IPS DF 4.7 (cell line): Measurements from ENCODE around the gene RBKS.
"Not testable (repeated sequence)": the region's sequence is repeated elsewhere in the genome, so short reads cannot be mapped to it uniquely, and the experiment has no call there.

Source experiments
- DNase-seq: peaks from one replicate; pipeline ENCODE4 v3.0.0-alpha.2; 2013; ENCODE audit warnings: low spot score; ENCODE audit errors: extremely low read depth

Gene RBKS

DNA sequence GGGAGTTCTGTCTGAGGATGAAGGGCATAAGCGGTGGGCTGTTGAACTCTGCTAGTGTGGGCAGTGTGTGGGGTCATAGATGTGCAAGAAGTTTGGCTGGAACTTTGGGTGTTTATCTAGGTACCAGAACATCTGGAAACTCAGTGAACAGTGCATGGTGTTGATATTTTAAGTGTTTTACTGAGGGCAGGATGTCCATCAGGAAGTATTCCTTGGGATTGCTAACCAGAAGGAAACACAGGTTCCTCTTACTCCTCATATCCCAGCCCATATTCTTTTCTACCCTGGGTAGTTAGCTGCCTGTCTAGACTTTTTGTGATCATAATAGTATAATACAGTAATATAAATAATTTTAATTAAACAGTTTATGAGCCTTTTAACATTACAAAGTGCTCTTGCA lies 15.9 kb upstream of the RBKS start:
- DNase-seq = no peak

- DNase-seq = no peak
Observed at GRCh38 chr2:27904405-27904665, 14.1 kb upstream of the RBKS start.

GRCh38 chr2:27903649-27904404 lies 13.6 kb upstream of the RBKS start:
- DNase-seq = no peak

DNA sequence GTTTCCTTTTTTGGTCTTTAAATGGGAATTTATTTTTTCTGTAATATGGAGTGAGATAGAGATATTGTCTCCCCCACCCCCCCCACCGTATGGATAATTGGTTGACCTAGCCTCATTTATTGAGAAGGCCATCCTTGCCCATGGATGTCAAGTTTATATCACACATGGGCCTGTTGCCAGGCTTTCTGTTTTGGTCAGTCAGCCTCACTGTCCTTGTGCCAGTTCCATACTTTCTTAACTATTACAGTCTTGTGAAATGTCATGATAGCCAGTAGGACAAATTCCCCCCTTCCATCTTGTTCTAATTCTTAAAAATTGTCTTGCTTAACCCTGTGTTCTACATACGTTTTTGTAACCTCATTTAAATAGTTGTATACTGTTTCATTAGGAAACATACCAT lies 12.8 kb upstream of the RBKS start:
- no peak for DNase-seq

DNA sequence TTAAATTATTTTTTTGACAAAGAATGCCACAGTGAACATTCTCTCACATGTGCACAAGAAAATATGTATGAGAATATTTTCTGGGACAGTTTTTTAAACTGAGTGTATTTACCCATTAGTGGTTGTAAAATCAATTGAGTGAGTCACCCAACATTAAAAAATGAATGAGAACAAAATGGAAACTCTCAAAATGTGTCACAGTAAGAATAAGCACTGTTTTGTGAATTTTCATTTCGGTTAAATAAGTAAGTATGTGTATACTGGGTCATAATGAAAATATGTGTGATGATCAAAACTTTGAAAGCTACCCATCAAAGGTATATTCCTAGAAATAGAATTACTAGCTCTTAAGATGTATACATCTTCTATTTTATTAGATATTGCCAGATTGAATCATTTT lies 11.9 kb upstream of the RBKS start:
- DNase-seq = no peak

GRCh38 chr2:27901234-27901633 lies 11.0 kb upstream of the RBKS start:
- no peak for DNase-seq

DNA sequence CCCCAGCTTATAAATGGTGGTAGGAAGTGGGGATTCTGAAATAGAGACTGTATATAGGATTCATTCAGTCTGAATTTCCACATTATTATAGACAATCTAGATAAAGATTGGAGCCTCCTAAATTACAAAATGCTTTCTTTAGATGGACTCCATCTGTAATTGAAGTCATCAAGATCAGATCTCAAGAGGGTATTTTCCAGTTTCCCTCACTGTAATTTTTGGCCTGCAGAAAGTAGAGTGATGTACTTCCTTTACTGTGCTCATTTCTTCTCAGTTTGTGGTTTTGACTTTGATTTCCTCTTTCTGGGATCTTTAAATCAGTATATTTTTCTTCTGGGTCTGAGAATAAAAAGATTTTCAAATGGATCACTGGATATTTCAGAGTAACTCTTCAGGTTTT lies 7.5 kb upstream of the RBKS start:
- no peak for DNase-seq

DNA sequence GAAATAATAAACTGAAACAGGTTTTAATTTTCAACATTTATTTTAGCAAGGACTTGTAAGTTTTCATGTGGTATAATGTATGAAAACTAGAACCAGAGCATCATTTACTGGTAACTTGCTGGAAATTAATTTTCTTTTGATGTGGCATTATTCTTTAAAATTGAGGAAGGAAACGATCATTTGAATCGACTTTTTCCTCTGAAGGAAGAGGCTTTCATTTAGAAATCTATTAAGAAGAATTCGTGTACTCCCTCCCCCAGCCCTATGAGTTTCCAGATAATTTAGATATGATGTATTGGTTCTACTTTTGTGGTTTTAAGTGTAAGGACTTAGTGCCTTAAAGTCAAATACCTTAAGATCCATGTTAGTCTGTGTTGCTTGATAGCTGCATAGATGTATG lies 2.8 kb upstream of the RBKS start:
- DNase-seq = no peak

DNA sequence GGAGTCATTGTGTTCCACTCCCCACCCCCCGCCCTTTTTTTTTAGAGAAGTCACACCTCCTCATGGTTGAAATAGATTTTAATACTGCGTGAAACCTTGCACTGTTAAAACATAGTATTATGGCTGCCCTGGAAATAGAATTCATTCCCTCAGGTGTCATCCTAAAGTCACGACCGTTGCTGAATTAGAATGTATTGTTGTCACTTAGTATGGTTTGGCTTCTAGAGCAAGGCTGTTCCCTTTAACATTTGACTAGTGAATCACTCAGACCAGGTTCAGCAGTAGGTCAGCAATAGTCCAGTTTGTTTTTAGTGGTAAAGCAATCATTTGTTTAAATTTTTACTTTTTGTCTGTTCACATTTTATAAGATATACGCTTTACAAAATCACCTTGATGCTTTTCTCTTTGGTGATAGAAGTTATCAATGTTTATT lies 1.5 kb upstream of the RBKS start:
- DNase-seq = no peak

GRCh38 chr2:27890924-27891672 lies 911 bp upstream of the RBKS start:
- DNase-seq = no peak

DNA sequence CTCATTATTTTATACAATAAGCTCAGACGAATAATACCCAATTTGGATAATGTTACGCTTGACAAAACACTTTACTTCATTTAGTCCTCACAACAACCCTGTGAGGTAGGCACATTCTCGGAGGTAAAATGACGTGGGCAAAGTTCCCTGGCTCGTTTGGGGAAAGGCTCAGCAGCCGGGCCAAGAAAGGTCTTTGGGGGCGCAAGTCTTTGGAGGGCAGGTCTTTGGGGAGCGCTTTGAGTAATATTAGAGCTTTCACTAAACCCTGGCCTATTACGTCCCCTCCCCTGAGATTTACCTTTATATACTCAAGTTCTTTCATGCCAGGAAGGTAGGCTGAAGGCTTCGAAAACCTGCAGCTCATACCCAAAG lies 427 bp downstream of the RBKS start:
- peak; percentile 0 for DNase-seq

- no peak for DNase-seq
Observed at GRCh38 chr2:27888790-27889189, 1.4 kb downstream of the RBKS start.

DNA sequence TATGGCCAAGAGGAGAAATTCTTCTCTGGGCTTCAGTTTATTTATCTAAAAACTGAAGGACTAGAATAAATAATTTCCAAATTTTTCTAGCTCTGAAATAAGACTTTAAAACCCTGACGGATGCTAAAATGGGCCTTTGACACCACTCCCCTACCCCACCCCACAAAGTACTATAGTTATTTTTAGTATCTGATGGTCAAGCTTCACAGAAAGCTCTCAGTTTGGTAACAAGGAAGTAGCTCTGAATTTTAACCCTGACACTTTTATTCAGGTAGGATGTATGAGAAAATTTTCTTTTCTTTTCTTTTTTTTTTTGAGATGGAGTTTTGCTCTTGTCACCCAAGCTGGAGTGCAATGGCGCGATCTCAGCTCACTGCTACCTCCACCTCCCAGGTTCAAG lies 2.4 kb downstream of the RBKS start:
- no peak for DNase-seq

DNA sequence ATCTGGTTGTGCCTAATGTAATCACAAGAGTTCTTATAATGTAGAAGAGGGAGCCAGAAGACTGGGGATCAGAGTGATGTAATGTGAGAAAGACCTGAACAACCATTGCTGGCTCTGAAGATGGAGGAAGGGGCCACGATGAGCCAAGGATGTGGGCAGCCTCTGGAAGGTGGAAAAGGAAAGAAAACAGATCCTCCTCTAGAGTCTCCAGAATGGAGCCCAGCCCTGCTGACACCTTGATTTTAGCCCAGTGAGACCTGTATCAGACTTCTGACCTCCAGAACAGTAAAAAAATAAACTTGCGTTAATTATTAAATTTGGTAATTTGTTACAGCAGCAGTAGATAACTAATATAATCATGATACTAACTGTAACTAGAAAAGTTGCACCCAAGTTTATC lies 3.1 kb downstream of the RBKS start:
- DNase-seq = no peak

GRCh38 chr2:27886322-27886721 lies 3.9 kb downstream of the RBKS start:
- no peak for DNase-seq

DNA sequence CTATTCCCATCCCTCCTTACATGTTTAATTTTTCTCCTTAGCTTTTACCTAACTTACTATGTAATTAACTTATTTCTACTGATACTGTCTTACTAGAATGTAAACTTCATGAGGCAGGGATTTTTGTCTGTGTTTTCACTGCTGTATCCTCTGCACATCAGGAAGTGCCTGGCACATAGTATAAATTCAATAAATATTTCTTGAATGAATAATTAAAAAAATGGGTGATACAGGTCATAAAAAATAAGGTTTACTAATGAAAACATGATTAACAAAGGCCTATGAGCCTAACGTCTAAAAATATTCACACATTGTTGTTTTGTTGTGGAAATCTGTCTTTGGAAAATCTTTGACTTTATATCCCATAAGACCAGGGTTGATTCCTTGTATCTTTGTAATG lies 4.5 kb downstream of the RBKS start:
- DNase-seq = no peak

GRCh38 chr2:27885234-27885633 lies 5.0 kb downstream of the RBKS start:
- DNase-seq = no peak

GRCh38 chr2:27884601-27885000 lies 5.6 kb downstream of the RBKS start:
- no peak for DNase-seq

- DNase-seq = not testable (repeated sequence)
Observed at GRCh38 chr2:27882584-27882922, 7.6 kb downstream of the RBKS start.

GRCh38 chr2:27881815-27882583 lies 8.2 kb downstream of the RBKS start:
- not testable (repeated sequence) for DNase-seq

DNA sequence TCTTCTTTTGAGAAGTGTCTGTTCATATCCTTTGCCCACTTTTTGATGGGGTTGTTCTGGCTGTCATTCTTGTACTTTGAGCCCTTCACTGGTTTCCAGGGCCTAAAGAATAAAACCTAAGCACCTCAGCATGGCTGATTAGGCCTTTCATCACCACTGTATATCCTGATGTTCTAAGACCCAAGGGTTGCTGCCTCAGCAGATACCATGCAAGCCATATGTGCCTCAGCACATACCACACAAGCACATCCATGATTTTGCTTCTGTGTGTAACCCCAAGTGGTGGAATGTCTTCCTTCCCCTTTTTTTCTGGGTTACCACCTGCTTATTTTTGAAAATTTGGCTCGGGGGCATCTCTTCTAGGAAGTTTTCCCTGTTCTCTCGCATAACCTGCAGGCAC lies 11.4 kb downstream of the RBKS start:
- no peak for DNase-seq

DNA sequence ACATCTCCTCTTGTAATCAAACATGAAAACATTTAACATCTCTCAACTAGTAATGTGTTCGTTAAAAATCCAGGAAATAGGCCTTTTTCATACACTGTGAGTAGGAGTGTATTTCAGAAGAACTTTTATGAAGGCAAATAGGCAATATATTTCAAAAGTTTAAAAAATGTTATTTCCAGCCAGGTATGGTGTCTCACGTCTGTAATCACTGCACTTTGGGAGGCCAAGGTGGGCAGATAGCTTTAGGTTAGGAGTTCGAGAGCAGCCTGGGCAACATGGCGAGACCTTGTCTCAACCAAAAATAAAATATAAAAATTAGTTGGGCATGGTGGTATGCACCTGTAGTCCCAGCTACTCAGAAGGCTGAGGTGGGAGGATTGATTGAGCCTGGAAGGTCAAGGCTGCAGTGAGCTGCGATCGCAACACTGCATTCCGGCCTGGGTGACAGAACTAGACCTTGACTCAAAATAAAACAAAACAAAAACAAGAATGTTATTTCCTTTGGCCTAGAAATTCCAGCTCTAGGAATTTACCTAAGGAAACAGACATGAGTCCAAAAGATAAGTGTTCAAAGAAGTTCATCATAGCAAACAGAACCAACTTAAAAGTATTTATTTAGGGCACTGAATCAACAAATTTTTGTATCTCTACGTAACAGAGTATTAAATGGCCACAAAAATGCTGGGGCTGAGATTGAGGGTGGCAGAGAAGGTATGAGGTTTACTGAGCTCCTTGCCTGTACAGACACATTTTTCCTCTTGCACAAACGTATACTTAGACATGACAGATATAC lies 14.9 kb downstream of the RBKS start:
- DNase-seq = no peak
